Epithelial cell of proximal tubule (primary cell): ENCODE measurements around the gene KPNB1. TPM values are rescaled to one million over a fixed set of nuclear protein-coding genes. Genes with fewer than 3 reads are reported as not detected.

ENCODE experiments used
- DNase-seq: peaks from one replicate; pipeline ENCODE4 v3.0.0-alpha.2; 2011; ENCODE audit warnings: low read depth
- H3K4me3 ChIP-seq: 2 replicates; pipeline ENCODE4 v1.5.1; 2011; ENCODE audit warnings: low read depth, mild to moderate bottlenecking, low read length
- CTCF ChIP-seq: conservative IDR thresholded peaks from 2 replicates; pipeline ENCODE4 v1.5.1; 2012; ENCODE audit warnings: low read depth, mild to moderate bottlenecking, low read length
- total RNA-seq: library from RNA; depleted of rRNA; stranded (reverse); fragments of >200 nt; gene quantifications from 2 replicates; pipeline ENCODE4 v1.2.3, GENCODE V29; 2015

Gene KPNB1
- total RNA-seq, 1 donor from 2014 or later: 392 TPM

GRCh38 chr17:47650525-47651522 lies 1.1 kb downstream of the KPNB1 start:
- H3K4me3 ChIP-seq: peak overlapping the region; percentile 86
- peak; percentile 18 for DNase-seq

GRCh38 chr17:47651704-47652103 lies 2.0 kb downstream of the KPNB1 start:
- TF ChIP-seq CTCF: no peak
- DNase-seq: no peak
- H3K4me3 ChIP-seq: no peak overlapping the region

More at GRCh38 chr17:47650525-47651522, 1.1 kb downstream of the KPNB1 start:
- no peak for TF ChIP-seq CTCF

GRCh38 chr17:47652570-47652969 lies 2.9 kb downstream of the KPNB1 start:
- no peak overlapping the region for H3K4me3 ChIP-seq
- TF ChIP-seq CTCF: no peak
- no peak for DNase-seq

GRCh38 chr17:47653442-47653841 lies 3.7 kb downstream of the KPNB1 start:
- no peak overlapping the region for H3K4me3 ChIP-seq
- no peak for DNase-seq
- no peak for TF ChIP-seq CTCF

- no peak for TF ChIP-seq CTCF
- no peak overlapping the region for H3K4me3 ChIP-seq
- DNase-seq: no peak
Measured at GRCh38 chr17:47654991-47655390, 5.3 kb downstream of the KPNB1 start.

GRCh38 chr17:47660064-47660492 lies 10.4 kb downstream of the KPNB1 start:
- TF ChIP-seq CTCF: no peak
- H3K4me3 ChIP-seq: no peak overlapping the region
- DNase-seq: no peak
